ENCODE results near the gene INHBE. TPM values are rescaled to one million over a fixed set of nuclear protein-coding genes. Genes with fewer than 3 reads are reported as not detected.

Gene INHBE
- total RNA-seq, 1 donor from 2014 or later, result 18.0 TPM

DNA sequence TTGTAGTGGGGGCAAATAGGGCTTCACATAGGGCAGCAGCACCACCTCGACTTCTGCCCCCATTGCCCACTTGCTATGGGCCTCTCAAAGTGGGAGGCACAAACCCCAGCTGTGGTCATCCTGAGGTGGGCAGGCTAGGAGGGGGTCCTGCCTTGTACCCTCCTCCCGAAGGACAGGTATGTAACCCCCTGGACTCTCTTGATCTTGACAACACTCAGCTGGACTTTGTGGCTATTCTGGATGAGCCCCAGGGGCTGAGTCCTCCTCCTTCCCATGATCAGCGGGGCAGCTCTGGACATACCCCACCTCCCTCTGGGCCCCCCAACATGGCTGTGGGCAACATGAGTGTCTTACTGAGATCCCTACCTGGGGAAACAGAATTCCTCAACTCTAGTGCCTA lies 16.6 kb downstream of the INHBE start:
- Mint-ChIP-seq H3K27me3 (ENCODE audit: unreplicated experiment) (peaks cover 10% of the 10 kb centered on the region), H3K4me3 (ENCODE audit: unreplicated experiment) (no peak overlapping the region), H3K27ac (ENCODE audit: unreplicated experiment) (no peak overlapping the region), H3K9me3 (ENCODE audit: unreplicated experiment) (peaks cover 8% of the 10 kb centered on the region), H3K4me1 (ENCODE audit: low read depth, unreplicated experiment) (no peaks in the 10 kb centered on the region), H3K36me3 (ENCODE audit: unreplicated experiment) (peaks cover 29% of the 10 kb centered on the region)
- DNase-seq, result no peak
- TF ChIP-seq, protein P1, sequence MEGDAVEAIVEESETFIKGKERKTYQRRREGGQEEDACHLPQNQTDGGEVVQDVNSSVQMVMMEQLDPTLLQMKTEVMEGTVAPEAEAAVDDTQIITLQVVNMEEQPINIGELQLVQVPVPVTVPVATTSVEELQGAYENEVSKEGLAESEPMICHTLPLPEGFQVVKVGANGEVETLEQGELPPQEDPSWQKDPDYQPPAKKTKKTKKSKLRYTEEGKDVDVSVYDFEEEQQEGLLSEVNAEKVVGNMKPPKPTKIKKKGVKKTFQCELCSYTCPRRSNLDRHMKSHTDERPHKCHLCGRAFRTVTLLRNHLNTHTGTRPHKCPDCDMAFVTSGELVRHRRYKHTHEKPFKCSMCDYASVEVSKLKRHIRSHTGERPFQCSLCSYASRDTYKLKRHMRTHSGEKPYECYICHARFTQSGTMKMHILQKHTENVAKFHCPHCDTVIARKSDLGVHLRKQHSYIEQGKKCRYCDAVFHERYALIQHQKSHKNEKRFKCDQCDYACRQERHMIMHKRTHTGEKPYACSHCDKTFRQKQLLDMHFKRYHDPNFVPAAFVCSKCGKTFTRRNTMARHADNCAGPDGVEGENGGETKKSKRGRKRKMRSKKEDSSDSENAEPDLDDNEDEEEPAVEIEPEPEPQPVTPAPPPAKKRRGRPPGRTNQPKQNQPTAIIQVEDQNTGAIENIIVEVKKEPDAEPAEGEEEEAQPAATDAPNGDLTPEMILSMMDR (IDR thresholded peaks at IDR 0.05; ENCODE audit: partially characterized antibody, unreplicated experiment), result no peak

DNA sequence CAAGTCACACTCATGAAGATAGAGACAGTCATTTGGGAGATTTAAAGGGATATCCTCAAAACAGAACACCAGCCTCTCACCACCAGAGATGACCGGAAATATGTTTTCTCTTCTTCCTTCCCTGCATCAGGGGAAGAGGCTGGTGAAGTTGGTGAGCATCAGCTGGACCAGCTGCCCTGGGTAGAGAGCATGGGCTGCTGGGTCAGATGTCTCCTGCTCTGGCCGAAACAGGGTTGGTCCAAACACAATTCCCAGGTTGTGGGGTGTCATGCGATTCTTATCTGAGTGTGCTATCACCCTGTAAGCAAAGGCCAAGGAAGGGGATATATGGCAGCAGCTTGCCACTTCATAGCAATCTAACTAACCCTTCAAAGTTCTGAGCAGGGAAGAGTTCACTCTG lies 17.3 kb downstream of the INHBE start:
- H3K9me3 Mint-ChIP-seq (ENCODE audit: unreplicated experiment), result peaks cover 3% of the 10 kb centered on the region
- peaks cover 13% of the 10 kb centered on the region for H3K27me3 Mint-ChIP-seq (ENCODE audit: unreplicated experiment)
- TF ChIP-seq, protein P1 (IDR thresholded peaks at IDR 0.05; ENCODE audit: partially characterized antibody, unreplicated experiment), result no peak
- H3K36me3 Mint-ChIP-seq (ENCODE audit: unreplicated experiment), result peaks cover 31% of the 10 kb centered on the region
- no peak for DNase-seq
- H3K4me3 Mint-ChIP-seq (ENCODE audit: unreplicated experiment), result no peak overlapping the region
- H3K27ac Mint-ChIP-seq (ENCODE audit: unreplicated experiment), result no peak overlapping the region
- H3K4me1 Mint-ChIP-seq (ENCODE audit: low read depth, unreplicated experiment), result no peaks in the 10 kb centered on the region

DNA sequence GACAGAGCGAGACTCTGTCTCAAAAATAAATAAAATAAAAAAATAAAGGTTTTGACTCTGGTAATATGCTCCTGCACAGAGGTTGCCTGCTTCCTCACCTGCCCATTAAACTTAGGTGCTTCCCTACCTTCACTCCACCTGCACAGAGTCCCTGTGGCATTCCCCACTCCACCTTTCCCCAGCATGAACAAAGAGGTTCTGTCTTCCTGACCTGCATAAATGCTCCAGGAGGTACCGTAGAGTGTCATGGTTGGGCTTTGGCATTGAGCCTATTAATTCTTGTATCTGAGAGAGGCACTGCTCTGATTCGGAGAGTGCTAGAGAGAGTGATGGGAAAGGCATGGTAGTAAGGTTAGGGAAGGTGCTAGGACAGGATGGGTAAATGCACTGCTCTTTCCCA lies 18.3 kb downstream of the INHBE start:
- no peak for DNase-seq
- peaks cover 13% of the 10 kb centered on the region for H3K27me3 Mint-ChIP-seq (ENCODE audit: unreplicated experiment)
- TF ChIP-seq, protein P1 (IDR thresholded peaks at IDR 0.05; ENCODE audit: partially characterized antibody, unreplicated experiment), result no peak
- H3K4me1 Mint-ChIP-seq (ENCODE audit: low read depth, unreplicated experiment), result no peaks in the 10 kb centered on the region
- peaks cover 31% of the 10 kb centered on the region for H3K36me3 Mint-ChIP-seq (ENCODE audit: unreplicated experiment)
- H3K9me3 Mint-ChIP-seq (ENCODE audit: unreplicated experiment), result peaks cover 3% of the 10 kb centered on the region
- no peak overlapping the region for H3K27ac Mint-ChIP-seq (ENCODE audit: unreplicated experiment)
- H3K4me3 Mint-ChIP-seq (ENCODE audit: unreplicated experiment), result no peak overlapping the region

DNA sequence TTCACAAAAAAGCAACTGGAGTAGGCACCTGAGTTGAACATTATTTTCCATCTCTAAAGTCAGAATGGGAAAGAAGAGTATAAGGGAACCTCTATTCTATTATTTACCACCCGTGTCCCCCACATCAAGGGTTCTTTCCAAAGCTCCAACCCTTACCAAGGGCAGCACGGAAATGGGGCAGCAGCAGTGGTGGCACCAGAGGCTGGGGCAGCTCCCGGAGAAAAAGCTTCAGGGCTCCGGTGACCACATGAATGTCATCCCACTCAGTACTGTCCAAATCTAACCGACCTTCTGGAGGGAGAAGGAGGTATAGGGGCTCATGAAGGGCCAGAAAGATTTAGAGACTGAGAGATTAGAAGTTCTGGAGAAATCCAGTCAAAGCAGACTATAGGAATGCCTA lies 18.8 kb downstream of the INHBE start:
- no peak for DNase-seq
- peaks cover 3% of the 10 kb centered on the region for H3K9me3 Mint-ChIP-seq (ENCODE audit: unreplicated experiment)
- H3K4me3 Mint-ChIP-seq (ENCODE audit: unreplicated experiment), result no peak overlapping the region
- peaks cover 3% of the 10 kb centered on the region for H3K4me1 Mint-ChIP-seq (ENCODE audit: low read depth, unreplicated experiment)
- peaks cover 13% of the 10 kb centered on the region for H3K27me3 Mint-ChIP-seq (ENCODE audit: unreplicated experiment)
- H3K27ac Mint-ChIP-seq (ENCODE audit: unreplicated experiment), result no peak overlapping the region
- TF ChIP-seq, protein P1 (IDR thresholded peaks at IDR 0.05; ENCODE audit: partially characterized antibody, unreplicated experiment), result no peak
- H3K36me3 Mint-ChIP-seq (ENCODE audit: unreplicated experiment), result peaks cover 31% of the 10 kb centered on the region

DNA sequence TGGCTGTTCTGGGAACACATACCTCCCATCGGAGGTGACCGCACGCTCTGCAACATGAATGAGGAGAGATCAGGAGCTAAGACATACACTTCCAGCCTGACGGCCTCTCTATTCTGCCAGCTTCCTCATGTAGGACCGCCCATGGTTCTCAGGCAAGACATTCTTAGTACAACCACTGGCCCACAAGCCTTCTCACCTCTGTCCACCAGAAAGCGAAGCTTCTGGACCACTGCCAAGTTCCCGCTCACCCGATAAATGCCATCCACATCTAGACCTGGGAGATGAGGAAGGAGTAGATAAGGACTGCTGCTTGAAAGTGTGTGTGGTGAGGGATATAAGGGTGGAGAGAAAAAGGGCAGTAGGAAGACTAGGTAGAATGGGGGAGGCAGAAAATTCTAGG lies 19.3 kb downstream of the INHBE start:
- H3K9me3 Mint-ChIP-seq (ENCODE audit: unreplicated experiment), result peaks cover 3% of the 10 kb centered on the region
- TF ChIP-seq, protein P1 (IDR thresholded peaks at IDR 0.05; ENCODE audit: partially characterized antibody, unreplicated experiment), result no peak
- H3K27ac Mint-ChIP-seq (ENCODE audit: unreplicated experiment), result no peak overlapping the region
- H3K4me1 Mint-ChIP-seq (ENCODE audit: low read depth, unreplicated experiment), result peaks cover 3% of the 10 kb centered on the region
- no peak for DNase-seq
- peaks cover 13% of the 10 kb centered on the region for H3K27me3 Mint-ChIP-seq (ENCODE audit: unreplicated experiment)
- H3K36me3 Mint-ChIP-seq (ENCODE audit: unreplicated experiment), result peaks cover 31% of the 10 kb centered on the region
- H3K4me3 Mint-ChIP-seq (ENCODE audit: unreplicated experiment), result no peak overlapping the region
